ENCODE results near the gene PDCD5.
"Not testable (repeated sequence)": the region's sequence is repeated elsewhere in the genome, so short reads cannot be mapped to it uniquely, and the experiment has no call there.

The PDCD5 gene

DNA sequence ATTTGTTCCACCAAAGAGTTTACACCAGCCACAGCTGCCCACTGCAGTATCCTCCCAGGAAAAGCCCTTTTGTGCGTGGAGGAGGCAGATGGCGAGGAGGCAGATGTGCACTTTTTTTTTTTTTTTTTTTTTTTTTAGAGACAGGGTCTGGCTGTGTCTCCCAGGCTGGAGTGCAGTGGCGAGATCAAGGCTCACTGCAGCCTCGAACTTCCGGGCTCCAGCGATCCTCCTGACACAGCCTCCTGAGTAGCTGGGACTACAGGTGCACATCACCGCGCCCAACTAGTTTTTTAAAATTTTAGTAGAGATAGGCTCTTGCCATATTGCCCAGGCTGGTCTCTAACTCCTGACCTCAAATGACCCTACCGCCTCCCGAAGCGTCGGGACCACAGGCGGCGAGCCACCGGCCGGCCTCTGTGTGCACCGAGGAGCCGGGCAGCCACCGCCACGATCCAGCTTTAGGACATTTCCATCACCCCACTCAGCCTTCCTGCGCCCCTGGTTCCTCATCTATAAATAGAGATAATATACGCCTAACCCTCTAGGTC, 563 bp upstream of the PDCD5 start:
- no peak for DNase-seq

DNA sequence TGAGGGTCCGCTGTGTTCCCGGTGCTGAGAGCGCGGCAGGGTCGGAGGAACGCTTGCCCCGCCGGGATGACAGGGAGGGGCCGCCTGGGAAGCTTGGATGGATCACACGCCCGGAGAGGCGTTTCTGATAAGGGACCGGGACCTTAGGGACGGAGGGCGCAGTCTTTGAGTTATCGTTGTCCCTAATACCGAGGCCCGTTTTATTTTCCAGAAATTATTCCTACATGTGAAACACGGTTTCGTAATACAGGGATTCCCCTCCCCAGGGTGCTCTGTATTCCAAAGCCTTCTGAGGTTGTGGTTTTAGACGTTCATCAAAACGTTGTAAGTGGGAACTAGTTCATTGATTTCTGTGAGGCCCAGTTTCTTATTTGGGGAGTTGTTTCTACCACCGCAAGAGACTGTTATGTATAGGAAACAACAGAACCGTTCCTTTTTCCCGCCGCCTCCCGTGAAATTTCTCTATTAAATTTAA, 752 bp downstream of the PDCD5 start:
- DNase-seq = no peak

DNA sequence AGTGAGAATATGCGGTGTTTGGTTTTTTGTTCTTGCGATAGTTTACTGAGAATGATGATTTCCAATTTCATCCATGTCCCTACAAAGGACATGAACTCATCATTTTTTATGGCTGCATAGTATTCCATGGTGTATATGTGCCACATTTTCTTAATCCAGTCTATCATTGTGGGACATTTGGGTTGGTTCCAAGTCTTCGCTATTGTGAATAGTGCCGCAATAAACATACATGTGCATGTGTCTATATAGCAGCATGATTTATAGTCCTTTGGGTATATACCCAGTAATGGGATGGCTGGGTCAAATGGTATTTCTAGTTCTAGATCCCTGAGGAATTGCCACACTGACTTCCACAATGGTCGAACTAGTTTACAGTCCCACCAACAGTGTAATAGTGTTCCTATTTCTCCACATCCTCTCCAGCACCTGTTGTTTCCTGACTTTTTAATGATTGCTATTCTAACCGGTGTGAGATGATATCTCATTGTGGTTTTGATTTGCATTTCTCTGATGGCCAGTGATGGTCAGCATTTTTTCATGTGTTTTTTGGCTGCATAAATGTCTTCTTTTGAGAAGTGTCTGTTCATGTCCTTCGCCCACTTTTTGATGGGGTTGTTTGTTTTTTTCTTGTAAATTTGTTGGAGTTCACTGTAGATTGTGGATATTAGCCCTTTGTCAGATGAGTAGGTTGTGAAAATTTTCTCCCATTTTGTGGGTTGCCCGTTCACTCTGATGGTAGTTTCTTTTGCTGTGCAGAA, 6.9 kb downstream of the PDCD5 start:
- not testable (repeated sequence) for DNase-seq

DNA sequence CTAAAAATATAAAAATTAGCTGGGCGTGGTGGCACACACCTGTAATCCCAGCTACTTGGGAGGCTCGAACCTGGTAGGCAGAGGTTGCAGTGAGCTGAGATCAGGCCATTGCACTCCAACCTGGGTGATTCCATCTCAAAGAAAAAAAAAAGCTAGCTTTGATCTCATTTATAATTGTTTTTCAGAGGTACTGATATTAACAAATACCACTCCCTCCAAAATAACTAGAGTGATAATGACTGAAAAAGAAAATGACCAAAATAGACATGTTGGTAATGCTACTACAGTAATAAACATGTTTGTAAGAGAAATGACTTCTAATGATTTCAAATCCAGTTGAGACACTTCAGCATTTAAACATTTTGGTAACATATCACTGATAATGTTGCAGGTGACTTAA, 13.0 kb downstream of the PDCD5 start:
- no peak for DNase-seq

DNA sequence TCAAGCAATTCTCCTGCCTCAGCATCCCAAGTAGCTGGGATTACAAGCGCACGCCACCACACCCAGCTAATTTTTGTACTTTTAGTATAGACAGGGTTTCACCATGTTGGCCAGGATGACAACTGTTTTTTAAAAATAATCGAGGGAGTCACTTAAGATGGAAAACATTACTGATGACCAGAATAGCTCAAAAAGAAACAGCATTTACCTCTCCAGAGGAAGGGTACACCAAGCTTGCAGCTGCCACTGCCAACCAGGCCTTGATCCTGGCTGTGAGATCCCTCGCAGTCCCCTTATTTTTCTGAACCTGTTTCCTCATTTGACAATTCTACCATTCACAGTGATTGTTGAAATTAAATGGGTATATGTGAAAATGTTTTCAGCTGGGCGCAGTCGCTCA, 14.5 kb downstream of the PDCD5 start:
- no peak for DNase-seq

DNA sequence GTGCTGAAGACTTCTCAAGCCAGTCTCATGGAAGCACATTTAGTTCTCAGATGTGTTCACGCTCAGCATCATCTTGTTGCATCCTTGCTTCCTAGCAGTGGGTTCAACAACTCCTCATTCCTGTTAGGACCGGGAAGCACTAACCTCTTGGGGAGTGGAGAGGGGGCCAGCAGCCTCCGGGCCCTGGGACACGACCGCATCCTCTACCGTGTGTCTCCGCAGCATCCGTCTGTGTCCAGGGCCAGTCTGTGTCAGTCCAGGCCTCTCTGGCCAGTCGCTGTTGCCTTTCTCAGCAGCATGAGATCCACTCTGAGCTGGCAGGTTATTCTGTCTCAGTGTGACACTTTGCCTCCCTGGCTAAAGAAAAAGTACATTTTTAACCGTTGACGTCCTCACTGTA, 17.0 kb downstream of the PDCD5 start:
- no peak for DNase-seq

DNA sequence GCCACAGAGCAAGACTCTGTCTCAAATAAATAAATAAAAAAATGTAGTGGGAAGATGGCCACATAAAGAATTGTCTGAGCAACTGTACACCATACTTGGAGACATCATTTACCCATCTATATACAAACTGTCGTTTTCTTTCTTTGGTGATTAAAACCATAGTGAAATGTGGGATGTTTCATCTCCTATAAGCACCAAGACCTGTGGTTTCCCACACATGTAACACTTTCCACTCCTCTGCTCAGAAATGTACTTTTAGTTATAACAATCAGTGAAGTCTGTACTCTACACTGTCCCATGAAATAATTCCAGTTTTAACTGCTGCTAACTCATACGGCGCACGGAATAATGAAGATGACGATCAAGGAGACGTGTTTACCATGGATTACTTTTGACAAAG, 18.3 kb downstream of the PDCD5 start:
- no peak for DNase-seq

DNA sequence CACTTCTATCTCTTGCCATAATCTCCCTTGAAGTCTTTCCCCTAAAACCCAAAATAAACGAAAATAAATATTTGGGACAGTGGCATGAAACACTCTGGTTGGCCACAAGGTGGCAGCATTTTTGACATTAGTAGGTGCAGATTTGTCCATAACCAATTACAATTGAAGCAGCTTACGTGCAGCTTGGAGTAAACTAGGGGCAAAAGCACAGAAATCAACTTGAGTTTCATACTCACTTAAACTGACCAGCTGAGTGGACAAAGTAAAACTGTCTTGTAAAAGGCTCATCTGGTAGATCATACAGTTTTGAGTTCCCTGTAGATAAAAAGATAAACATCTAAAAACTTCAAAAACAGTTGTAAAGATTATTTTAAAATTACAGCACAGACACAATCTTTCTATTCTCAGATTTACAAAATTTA, 18.8 kb downstream of the PDCD5 start:
- no peak for DNase-seq

DNA sequence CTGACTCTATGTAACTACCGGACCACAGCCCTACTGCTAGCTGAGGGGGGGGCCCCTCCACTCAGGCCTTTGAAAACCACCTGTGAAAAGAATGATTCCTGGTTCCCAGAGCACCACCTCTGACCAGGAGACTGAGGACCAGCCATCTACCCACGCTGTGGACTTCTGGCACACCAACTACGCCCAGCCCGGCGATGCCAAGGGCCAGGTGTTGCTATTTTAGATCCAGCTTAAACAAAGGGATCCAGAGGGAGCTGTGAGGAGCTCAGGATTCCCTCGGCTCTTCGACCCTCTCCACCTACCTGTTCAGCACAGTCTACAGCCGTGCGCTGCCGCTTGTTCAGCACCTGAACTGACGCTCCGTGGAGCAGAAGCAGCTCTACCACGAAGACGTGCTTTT, 23.0 kb downstream of the PDCD5 start:
- no peak for DNase-seq

DNA sequence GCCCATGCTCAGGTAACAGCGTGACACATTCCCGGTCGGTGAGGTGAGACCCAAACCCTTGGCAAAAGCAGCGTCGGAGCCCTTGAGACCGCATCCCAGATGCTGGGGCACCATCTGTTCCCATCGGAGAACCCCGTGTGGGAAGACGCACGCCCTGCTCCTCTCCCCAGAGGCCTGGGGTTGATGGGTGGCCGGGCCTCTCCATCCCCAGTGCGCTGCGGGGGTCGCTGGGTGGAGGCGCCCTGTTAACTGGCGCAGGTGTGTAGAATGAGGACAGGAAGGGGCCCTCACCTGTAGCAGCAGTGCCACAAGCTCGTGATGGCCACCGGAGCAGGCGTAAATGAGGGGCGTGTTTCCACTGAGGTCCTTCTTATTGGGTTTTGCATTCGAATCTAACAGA, 24.6 kb downstream of the PDCD5 start:
- DNase-seq = no peak

DNA sequence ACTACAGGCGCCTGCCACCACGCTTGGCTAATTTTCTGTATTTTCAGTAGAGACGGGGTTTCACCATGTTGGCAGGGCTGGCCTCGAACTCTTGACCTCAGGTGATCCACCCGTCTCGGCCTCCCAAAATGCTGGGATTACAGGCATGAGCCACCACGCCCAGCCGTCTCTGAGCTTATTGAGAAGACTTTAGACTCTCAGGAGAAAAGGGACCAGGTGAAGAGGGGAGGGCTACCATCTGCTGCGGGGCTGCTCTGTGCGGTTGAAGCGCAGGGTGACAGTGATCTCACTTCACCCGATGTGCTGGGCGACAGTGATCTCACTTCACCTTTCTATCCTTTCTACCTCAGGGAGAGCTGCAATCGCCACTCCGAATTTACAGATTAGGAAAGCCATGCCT, 25.3 kb downstream of the PDCD5 start:
- DNase-seq = no peak

DNA sequence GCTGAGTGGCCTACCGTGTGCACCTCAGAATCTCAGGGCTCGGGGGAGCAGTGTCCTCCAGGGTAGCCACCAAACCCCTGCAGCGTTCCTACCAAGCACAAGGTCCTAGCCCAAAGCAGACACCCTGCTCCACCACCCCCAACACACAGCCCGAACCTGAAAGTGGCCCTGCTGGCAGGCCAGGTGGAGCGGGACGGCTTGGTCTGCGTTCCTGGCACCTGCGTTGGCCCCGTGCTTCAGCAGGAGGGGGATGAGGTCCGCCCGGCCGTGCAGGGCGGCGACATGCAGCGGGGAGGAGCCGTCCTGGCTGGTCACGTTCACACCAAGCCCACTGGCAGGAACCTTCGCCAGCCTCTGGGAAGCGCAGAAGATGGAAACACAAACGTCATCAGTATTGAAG, 26.5 kb downstream of the PDCD5 start:
- DNase-seq = no peak

DNA sequence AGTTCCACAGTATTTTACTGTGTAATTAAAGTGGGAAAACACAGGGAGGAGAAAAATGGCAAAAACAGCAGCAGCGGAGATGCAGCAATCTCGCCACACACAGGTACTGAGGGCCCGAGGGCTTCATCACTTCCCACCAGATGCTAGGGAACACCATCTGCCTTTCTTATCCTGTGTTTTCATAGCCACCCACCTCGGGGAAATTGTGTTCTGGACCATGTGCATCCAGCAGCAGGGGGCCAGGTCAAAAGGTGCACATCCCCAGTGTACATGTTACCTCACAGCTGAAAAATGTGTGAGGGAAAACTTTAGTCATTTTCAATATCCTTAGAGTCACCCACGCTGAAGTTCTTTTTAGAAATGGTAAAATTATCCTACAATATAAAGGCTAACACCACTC, 30.2 kb downstream of the PDCD5 start:
- DNase-seq = no peak

DNA sequence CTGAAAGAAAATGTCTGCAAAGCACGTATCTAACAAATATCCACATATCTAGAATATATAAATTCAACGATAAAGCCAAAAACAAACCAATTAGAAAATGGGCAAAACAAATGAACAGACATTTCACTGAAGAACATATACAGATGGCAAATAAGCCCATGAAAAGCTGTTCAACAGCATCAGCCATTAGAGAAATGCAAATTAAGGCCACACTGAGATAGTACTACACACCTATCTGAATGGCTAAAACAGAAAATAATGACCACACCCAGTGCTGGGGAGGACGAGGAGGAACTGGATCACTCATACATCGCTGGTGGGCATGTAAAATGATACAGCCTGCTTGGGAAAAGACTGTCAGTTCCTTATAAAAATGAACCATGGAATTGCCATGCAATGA, 32.0 kb downstream of the PDCD5 start:
- DNase-seq = no peak

DNA sequence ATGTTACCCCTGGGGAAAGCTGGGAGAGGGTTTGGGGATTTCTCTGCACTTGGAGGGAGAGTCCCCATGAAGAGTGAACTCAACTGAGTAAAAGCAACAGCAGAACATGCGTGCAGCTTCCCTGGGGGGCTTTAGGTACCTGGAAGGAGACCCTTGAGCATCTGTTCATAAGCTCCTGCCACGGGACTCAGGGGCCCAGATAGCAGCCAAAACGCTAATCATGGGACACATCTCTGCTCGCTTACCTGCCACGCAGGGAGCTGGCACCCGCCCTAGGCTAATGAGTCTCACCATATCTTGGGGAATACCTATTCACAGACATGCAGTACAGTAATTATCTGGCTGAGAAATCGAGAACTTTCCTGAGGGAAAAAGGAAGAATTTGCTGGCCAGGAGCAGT, 33.9 kb downstream of the PDCD5 start:
- no peak for DNase-seq

DNA sequence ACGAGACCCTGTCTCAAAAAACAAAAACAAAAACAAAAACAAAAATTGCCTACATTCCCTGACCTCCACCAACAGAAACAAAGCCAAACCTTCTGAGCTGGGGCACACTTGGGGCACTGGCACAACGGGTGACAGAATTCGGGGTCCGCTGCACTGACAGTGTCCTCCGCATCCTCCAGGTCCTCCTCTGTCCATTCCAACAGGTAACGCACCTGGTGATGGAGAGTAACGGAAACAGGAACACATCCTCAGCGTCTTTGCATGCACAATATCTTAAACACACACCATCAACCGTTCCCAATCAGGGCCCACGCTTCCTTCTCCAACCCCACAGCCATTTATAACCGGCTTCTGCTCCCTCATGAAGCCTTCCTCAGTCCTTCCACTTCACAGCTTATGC, 34.6 kb downstream of the PDCD5 start:
- DNase-seq = no peak

DNA sequence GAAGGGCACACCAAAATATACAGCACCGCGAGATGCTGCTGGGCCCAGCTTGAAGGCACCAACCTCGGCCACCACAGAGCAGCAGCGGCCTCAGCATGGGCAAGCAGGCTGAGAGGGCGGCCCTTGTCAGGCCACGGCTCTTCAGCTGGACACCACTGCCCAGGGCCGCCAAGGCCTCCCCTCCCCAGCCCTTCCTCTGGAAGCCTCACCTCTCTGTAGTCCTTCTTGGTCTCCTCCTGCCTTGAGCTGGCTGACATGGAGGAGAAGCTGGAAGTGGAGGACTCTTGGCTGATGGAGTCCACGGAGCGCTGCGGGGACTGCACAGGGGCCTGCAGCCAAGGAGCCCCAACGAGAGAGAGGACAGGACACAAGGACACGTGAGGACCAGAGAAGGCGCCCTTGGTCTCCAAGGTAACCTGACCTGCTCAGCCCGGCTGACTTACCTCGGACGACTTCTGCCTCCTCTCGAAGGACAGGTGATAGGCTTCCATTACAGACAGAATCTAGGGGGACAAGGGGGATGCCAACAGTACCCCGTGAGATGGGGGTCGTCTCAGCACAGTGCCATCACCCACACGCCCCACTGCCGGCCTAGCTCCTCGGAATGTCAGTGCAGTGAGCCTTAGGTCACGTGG, 38.2 kb downstream of the PDCD5 start:
- no peak for DNase-seq

DNA sequence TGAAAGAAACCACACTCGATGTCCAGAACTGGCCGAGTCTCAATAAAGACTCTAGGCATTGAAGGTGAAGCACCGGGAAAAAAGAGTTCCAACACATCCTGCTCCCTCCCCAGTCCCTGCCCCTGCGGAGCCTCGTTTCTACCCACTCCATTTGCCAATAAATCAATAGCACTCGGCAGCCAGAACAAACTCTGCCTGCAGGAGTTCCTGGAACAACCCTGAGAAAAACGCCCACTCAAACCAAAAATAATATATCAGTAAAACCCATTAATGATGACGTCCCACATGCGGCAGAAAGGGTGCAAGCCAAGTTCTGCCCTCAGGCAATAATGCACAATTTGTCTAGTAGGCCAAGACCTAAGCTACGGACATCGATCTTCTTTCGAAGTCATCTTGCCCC, 41.0 kb downstream of the PDCD5 start:
- no peak for DNase-seq

DNA sequence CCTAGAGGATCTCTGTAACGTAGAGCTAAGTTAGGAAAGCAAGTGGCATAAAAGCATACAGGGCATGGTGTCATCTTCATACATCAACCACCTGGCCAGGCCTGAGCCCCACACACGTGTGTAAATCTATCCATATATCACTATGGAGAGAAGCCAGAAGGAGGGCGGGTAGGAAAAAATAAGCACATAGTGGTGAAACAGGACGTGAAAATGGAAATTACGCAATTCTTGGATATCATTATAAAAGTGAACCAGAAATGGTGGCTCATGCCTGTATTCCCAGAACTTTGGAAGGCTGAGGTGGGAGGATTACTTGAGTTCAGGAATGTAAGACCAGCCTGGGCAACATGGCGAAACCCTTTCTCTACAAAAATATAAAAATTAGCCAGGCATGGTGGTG, 43.4 kb downstream of the PDCD5 start:
- no peak for DNase-seq

DNA sequence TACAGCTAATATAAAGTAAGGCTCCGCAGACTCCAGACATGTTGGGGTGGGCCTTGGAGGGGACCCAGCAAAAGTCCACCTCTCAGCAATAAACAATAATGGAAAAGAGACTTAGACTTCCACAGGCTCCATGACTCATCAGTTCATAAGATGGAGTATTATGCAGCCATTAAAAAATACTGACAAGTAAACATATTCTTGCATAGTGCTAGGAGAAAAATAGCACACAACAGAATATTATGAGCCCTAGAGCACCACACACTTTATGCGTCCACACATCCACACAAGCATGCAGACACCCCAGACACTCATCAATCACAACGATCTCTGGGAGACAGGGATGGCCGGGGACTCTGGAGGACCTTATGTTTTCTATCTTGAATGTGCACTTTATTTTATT, 46.0 kb downstream of the PDCD5 start:
- no peak for DNase-seq

DNA sequence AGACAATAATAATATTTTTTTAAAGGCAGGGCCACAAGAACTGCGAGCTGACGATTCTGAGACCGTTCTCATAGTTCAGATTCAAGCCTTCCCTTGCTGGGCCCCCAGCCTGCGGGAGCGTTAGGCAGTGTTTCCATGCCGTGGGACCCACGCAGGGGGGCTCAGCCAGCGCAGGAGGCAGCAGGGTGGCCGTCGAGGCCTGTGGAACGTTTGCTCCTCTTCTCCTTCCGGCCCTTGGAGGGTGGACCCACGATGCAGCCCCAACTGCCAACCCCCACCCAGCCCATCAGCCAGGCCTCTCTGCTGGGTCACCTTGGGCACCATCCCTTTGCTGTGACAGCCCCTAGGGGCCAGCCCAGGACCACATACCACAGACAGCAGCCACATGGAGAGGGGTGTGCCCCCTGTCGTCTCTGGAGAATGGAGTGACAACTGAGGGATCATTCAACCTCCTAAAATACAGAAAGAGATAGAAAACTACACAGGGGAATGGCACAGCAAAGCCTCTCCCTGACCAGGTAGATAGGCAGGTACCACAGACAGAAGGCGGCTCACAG, 46.8 kb downstream of the PDCD5 start:
- DNase-seq = no peak

DNA sequence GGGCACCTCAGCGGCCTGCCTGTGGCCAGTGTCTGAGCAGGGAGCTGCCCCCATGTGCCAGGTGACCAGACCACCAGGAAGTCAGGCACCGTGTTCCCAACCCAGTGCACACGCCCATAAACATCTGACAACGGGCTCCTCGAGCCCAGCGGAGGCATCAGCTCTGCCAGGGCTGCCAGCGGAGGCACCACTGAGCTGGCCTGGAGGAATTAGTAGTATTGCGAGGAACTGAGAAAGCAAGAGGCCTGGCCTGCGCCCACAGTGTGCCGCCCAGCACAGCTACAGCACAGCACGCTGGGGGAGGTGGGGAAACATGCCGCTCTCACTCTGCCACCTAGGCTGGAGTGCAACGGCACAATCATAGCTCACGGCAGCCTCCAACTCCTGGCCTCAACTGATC, 49.3 kb downstream of the PDCD5 start:
- no peak for DNase-seq

DNA sequence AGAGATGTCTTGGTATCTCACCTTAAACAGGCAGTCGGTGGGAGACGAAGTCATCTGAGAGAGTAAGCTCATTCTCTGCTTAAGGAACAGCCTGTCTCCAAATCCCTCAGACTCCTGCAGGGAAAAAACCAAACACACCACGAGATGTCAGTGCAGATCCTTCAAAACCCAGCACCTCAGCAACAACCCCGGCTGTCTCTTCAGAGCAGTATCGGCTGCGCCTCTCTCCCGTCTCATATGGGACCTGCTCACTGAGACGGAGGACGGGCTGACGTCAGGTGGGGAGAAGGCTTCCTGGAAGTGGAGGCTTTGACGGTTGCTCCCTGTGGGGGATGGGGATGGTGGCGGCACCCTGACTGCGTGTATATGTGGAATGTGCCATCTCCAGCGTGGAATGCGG, 50.4 kb downstream of the PDCD5 start:
- no peak for DNase-seq

Measured in cortex of kidney (tissue), 1 donor.